ENCODE data around the gene ZC3H7A. TPM values are rescaled to one million over a fixed set of nuclear protein-coding genes. Genes with fewer than 3 reads are reported as not detected.

The ZC3H7A gene
- 28.6 and 32.1 TPM in 2 replicates for total RNA-seq (2014; rRNA removed; shearing (Covaris generic))
- 68.6 and 89.0 TPM in 2 replicates for total RNA-seq (2022)
- Bru-seq, nascent RNA, result percentile 85 among the genes with signal in this experiment
- BruChase-seq, experiment 1, labeled RNA remaining after a 6-hour chase, result percentile 85 among the genes with signal in this experiment
- BruChase-seq, experiment 2, labeled RNA remaining after a 2-hour chase, result percentile 83 among the genes with signal in this experiment
- long read RNA-seq, transcript ZC3H7A-201 (23 exons, 3,825 nt), result major isoform, 73 of 121 reads
- long read RNA-seq, partial matches to known transcripts, result 5 of 121 reads
- long read RNA-seq, other reads (novel, unspliced or antisense), result 39 of 121 reads

- Histone ChIP-seq H3K36me3 (ENCODE audit: insufficient read depth, low read length) (peaks cover 30% of the 10 kb centered on the region), H3K79me2 (ENCODE audit: insufficient read depth, low read depth, low read length) (peaks cover 68% of the 10 kb centered on the region), H3K4me2 (ENCODE audit: low read length) (peak within 1 kb of the TSS; percentile 97), H3K4me3 (ENCODE audit: low read depth, low read length, poor library complexity, severe bottlenecking) (peak within 1 kb of the TSS; percentile 92), H3K9me3 (ENCODE audit: low read length) (no peaks in the 10 kb centered on the region), H4K20me1 (ENCODE audit: insufficient read depth, low read length) (peaks cover 26% of the 10 kb centered on the region), H3K9me2 (ENCODE audit: insufficient read depth, low read length) (no peaks in the 10 kb centered on the region), H3K4me1 (ENCODE audit: insufficient read depth, low read length, poor library complexity, severe bottlenecking) (peaks cover 62% of the 10 kb centered on the region), H3K27ac (ENCODE audit: low read depth, low read length, poor library complexity, severe bottlenecking) (peak within 1 kb of the TSS; percentile 79), H2AFZ (ENCODE audit: low read length) (peak within 1 kb of the TSS; percentile 25)
- peak; percentile 98 for DNase-seq (ENCODE audit: low spot score)
- TF ChIP-seq CTCF (conservative IDR thresholded peaks at IDR 0.05; ENCODE audit: low read length) (peak; percentile 66), EZH2phosphoT487 (IDR thresholded peaks at IDR 0.05; ENCODE audit: borderline replicate concordance, low read depth, low read length) (no peak)
- POLR2A ChIA-PET, result interaction anchor here (0.5 to 2.5 kb wide), 15 partner anchors 9 to 299 kb away, joined by 3 to 17 read pairs (median 4); no protein-coding TSS in a partner anchor
- intact Hi-C loops (cut with micrococcal nuclease; ENCODE audit: unreplicated experiment), result loop anchor here (2.0 kb wide), 3 partner anchors 29 to 109 kb away; partner anchors contain the start of gene TXNDC11
- CTCF ChIA-PET (ENCODE audit: unreplicated experiment), result interaction anchor here (0.6 to 1.4 kb wide), 8 partner anchors 12 to 1054 kb away, joined by 3 to 7 read pairs (median 3); no protein-coding TSS in a partner anchor
- TSS peak; percentile 75 for BruUV-seq (replicated peaks)
Measured at GRCh38 chr16:11797166-11797956, at the start of gene ZC3H7A. Gene ZC3H7A (minus strand): TSS chr16:11797258. CDS start chr16:11782354, 14,904 bp downstream.

DNA sequence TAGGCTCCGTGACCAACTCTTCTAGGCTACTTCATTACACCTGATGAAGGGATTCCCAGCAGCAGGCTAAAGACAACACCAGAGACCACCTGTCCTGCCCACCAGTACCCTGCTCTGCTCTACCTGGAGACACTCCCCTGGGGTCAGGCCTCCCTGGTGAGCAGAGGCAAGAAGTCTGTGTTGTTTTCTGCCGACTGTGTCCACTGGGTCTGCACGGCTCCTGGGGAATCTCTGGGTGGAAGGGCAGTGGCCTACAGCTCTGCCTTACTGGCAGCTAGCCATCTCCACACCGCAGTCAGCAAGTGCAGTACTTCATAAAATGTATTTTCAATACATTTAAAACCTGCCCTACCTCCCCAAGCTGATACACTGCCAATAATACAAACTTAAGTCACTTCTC, 47.4 kb upstream of the ZC3H7A start:
- Histone ChIP-seq H3K4me1 (ENCODE audit: insufficient read depth, low read length, poor library complexity, severe bottlenecking) (peaks cover 13% of the 10 kb centered on the region), H3K36me3 (ENCODE audit: insufficient read depth, low read length) (peaks cover 96% of the 10 kb centered on the region), H4K20me1 (ENCODE audit: insufficient read depth, low read length) (0 out of 2 replicates have a peak, but pooled peaks cover 7% of the 10 kb centered on the region), H3K79me2 (ENCODE audit: insufficient read depth, low read depth, low read length) (peaks cover 41% of the 10 kb centered on the region), H3K4me2 (ENCODE audit: low read length) (no peak overlapping the region), H3K4me3 (ENCODE audit: low read depth, low read length, poor library complexity, severe bottlenecking) (no peak overlapping the region), H3K9me2 (ENCODE audit: insufficient read depth, low read length) (no peaks in the 10 kb centered on the region), H2AFZ (ENCODE audit: low read length) (no peak overlapping the region), H3K9me3 (ENCODE audit: low read length) (no peaks in the 10 kb centered on the region), H3K27ac (ENCODE audit: low read depth, low read length, poor library complexity, severe bottlenecking) (no peak overlapping the region)
- intact Hi-C loops (cut with micrococcal nuclease; ENCODE audit: unreplicated experiment), result no loop called here
- no peak for DNase-seq (ENCODE audit: low spot score)
- CTCF ChIA-PET (ENCODE audit: unreplicated experiment), result no interaction called here
- TF ChIP-seq EZH2phosphoT487 (IDR thresholded peaks at IDR 0.05; ENCODE audit: borderline replicate concordance, low read depth, low read length) (no peak), CTCF (conservative IDR thresholded peaks at IDR 0.05; ENCODE audit: low read length) (no peak)
- POLR2A ChIA-PET, result no interaction called here
- no TSS peak for BruUV-seq (replicated peaks)
